Subcutaneous adipose tissue (tissue), 4 donors: ENCODE measurements around the gene ECSIT. TPM values are rescaled to one million over a fixed set of nuclear protein-coding genes. Genes with fewer than 3 reads are reported as not detected.

Experiments used
- CTCF ChIP-seq: fragments of 450-650 bp; IDR thresholded peaks from one replicate; pipeline ENCODE4 v1.5.1; 2016; ENCODE audit warnings: low read depth, mild to moderate bottlenecking, control low read depth, antibody characterized with exemption, moderate library complexity
- total RNA-seq, 4 donors: library from RNA; depleted of rRNA; stranded (reverse); fragments of >200 nt; gene quantifications; one replicate each; pipeline ENCODE4 v1.1.0, GENCODE V29; 2016

Gene ECSIT
- total RNA-seq, 4 donors from 2014 or later: 25.3 to 47.6 (median 35.7) TPM

GRCh38 chr19:11539495-11540365, 10.8 kb upstream of the ECSIT start:
- TF ChIP-seq CTCF: no peak

GRCh38 chr19:11538232-11539036, 9.5 kb upstream of the ECSIT start, which contains the start of gene CNN1:
TSS of gene CNN1 (plus strand) at chr19:11538851. CDS start at chr19:11538928, 77 bp downstream.
- no peak for TF ChIP-seq CTCF

GRCh38 chr19:11535792-11536595, 7.1 kb upstream of the ECSIT start:
- no peak for TF ChIP-seq CTCF

- TF ChIP-seq CTCF: no peak
These were observed 6.0 kb upstream of the ECSIT start for GRCh38 chr19:11534948-11535347.

GRCh38 chr19:11534538-11534937, 5.6 kb upstream of the ECSIT start:
- no peak for TF ChIP-seq CTCF

GRCh38 chr19:11530432-11530831, 1.5 kb upstream of the ECSIT start:
- TF ChIP-seq CTCF: no peak

- no peak for TF ChIP-seq CTCF
These were observed 9.8 kb downstream of the ECSIT start for GRCh38 chr19:11519138-11519537.
